ENCODE results near the gene HNRNPAB.

DNA sequence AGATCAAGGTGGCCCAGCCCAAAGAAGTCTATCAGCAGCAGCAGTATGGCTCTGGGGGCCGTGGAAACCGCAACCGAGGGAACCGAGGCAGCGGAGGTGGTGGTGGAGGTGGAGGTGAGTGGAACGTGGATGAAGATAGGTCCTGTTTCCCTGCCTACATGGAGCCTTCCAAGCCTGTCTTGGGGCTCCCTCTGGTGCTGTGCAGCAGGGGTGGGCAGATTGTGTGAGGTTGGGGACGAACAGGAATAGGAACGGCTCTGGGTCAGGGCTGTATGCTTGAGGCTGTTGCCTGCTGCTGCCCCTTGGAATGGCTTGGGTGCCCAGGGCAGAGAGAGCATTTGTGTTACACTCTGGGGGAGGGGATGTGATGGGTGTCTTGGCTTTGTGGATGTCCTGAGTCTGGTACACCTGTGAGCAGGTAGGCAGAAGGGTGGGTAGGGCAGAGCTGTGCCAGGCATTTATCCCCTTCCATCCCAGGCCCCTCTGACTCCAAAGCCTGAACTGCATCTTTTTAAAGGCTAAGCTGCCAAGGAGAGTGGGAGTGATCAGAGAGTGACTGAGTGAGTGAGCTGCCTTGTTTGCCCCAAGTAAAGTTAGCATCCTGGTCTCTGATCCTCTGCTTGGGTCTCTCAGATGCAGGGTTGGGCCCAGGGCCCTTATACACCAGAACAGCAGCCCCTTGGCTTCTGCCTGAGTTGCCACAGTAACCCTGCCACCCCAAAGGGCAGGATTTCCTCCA, 5.2 kb downstream of the HNRNPAB start:
- TF ChIP-seq, protein P1, sequence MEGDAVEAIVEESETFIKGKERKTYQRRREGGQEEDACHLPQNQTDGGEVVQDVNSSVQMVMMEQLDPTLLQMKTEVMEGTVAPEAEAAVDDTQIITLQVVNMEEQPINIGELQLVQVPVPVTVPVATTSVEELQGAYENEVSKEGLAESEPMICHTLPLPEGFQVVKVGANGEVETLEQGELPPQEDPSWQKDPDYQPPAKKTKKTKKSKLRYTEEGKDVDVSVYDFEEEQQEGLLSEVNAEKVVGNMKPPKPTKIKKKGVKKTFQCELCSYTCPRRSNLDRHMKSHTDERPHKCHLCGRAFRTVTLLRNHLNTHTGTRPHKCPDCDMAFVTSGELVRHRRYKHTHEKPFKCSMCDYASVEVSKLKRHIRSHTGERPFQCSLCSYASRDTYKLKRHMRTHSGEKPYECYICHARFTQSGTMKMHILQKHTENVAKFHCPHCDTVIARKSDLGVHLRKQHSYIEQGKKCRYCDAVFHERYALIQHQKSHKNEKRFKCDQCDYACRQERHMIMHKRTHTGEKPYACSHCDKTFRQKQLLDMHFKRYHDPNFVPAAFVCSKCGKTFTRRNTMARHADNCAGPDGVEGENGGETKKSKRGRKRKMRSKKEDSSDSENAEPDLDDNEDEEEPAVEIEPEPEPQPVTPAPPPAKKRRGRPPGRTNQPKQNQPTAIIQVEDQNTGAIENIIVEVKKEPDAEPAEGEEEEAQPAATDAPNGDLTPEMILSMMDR (IDR thresholded peaks at IDR 0.05; ENCODE audit: extremely low read depth in 1 of 2, insufficient read depth in 1 of 2, low read depth in 1 of 2, low read length in 2 of 2), result no peak
- TF ChIP-seq JUN (IDR thresholded peaks at IDR 0.05; ENCODE audit: borderline replicate concordance, insufficient read depth, insufficient read length, low read depth) (no peak), FOS (IDR thresholded peaks at IDR 0.05; ENCODE audit: borderline replicate concordance, insufficient read depth, low read length) (no peak)
